HepG2 (cell line): ENCODE measurements around the gene FBXO5. TPM values are rescaled to one million over a fixed set of nuclear protein-coding genes. Genes with fewer than 3 reads are reported as not detected.

Experiments
- ATAC-seq: fragments of 200-7000 bp; cut with Tn5 transposase; 3 replicates; pipeline ENCODE4 v1.9.1; 2020; ENCODE audit warnings: mild to moderate bottlenecking, moderate library complexity
- BruUV-seq: library from RNA; stranded (reverse); fragments of 400-500 nt; replicated peaks from 2 replicates; lab custom pipeline; 2021; lab: Mats Ljungman, UMichigan
- CTCF ChIA-PET: fragments of 300-600 bp; formaldehyde crosslinking; extraction: SDS; loops from one replicate; lab custom pipeline; 2021; ENCODE audit warnings: low total read pairs, inconsistent platforms, low intra/inter-chr PET ratio; lab: Yijun Ruan, JAX
- POLR2A ChIA-PET: fragments of 350-600 bp; sonication (Branson Sonifier 250); formaldehyde crosslinking; loops from one replicate; lab custom pipeline; 2020; ENCODE audit warnings: antibody characterized with exemption, inconsistent platforms; lab: Yijun Ruan, JAX
- DNase-seq: peaks from one replicate; pipeline ENCODE4 v3.0.0-alpha.2; 2015; ENCODE audit warnings: low spot score
- FAIRE-seq: peaks from 3 replicates; lab custom pipeline; 2011; peaks lifted over from hg19 to GRCh38; lab: Jason Lieb, UNC
- H2AFZ ChIP-seq: one replicate; pipeline ENCODE4 v1.6.1; 2011; ENCODE audit warnings: low read length, inconsistent platforms
- H3K27ac ChIP-seq: fragments of 300-600 bp; 3 replicates; pipeline ENCODE4 v1.8.0; 2011; ENCODE audit warnings: mixed run types, mild to moderate bottlenecking, mixed read lengths, low read length, inconsistent platforms; ENCODE audit not compliant: insufficient read depth; ENCODE audit errors: extremely low read length
- H3K27me3 ChIP-seq, 2 experiments: fragments of 200-600 bp in 1 of 2; 2 replicates in 1 of 2; 3 replicates in 1 of 2; pipeline versions ENCODE4 v1.6.0 to v1.8.0; 2011; ENCODE audit warnings: low read length in 2 of 2, mild to moderate bottlenecking in 2 of 2, moderate library complexity in 2 of 2, inconsistent platforms in 1 of 2; ENCODE audit not compliant: insufficient read depth in 2 of 2, control insufficient read depth in 1 of 2
- H3K36me3 ChIP-seq, 2 experiments: fragments of 200-600 bp in 1 of 2; replicated peaks in 1 of 2; 2 replicates in 1 of 2; 3 replicates in 1 of 2; pipeline versions ENCODE4 v1.5.1 to v1.8.0; 2011; ENCODE audit warnings: low read length in 2 of 2, inconsistent platforms in 1 of 2; ENCODE audit not compliant: insufficient read depth in 2 of 2, control insufficient read depth in 1 of 2
- H3K4me1 ChIP-seq: 2 replicates; pipeline ENCODE4 v1.5.1; 2012; ENCODE audit warnings: low read length, inconsistent platforms; ENCODE audit not compliant: insufficient read depth
- H3K4me2 ChIP-seq: 2 replicates; pipeline ENCODE4 v1.6.0; 2011; ENCODE audit warnings: low read depth, low read length, inconsistent platforms
- H3K4me3 ChIP-seq, 3 experiments: fragments of 200-600 bp in 1 of 3; sonication (generic), shearing (Covaris generic) in 1 of 3; replicated peaks in 1 of 3; 2 replicates each; pipeline ENCODE4 v1.5.1; 2011 to 2016; ENCODE audit warnings: low read length in 3 of 3, inconsistent platforms in 2 of 3, low read depth in 2 of 3, mild to moderate bottlenecking in 2 of 3, control low read depth in 1 of 3, mixed read lengths in 1 of 3; ENCODE audit not compliant: insufficient read depth in 1 of 3
- H3K79me2 ChIP-seq: one replicate; pipeline ENCODE4 v1.6.1; 2011; ENCODE audit warnings: low read length, inconsistent platforms; ENCODE audit not compliant: insufficient read depth
- H3K9ac ChIP-seq: 2 replicates; pipeline ENCODE4 v1.6.0; 2011; ENCODE audit warnings: mild to moderate bottlenecking, low read depth, low read length, inconsistent platforms; ENCODE audit not compliant: insufficient read depth
- H3K9me3 ChIP-seq: 2 replicates; pipeline ENCODE4 v1.5.1; 2012; ENCODE audit warnings: mild to moderate bottlenecking, low read length
- H4K20me1 ChIP-seq: 2 replicates; pipeline ENCODE4 v1.6.0; 2011; ENCODE audit warnings: inconsistent platforms, mild to moderate bottlenecking, low read length, moderate library complexity; ENCODE audit not compliant: insufficient read depth
- ARHGAP35 ChIP-seq: sonication (generic); formaldehyde crosslinking; IDR thresholded peaks from 2 replicates; pipeline ENCODE4 v1.9.0; 2022; ENCODE audit warnings: mild to moderate bottlenecking, inconsistent platforms, moderate library complexity, missing genetic modification reagents, borderline replicate concordance
- CEBPB ChIP-seq: IDR thresholded peaks from 2 replicates; pipeline ENCODE4 v1.6.1; 2011; ENCODE audit warnings: low read depth, low read length, improper control_type of control experiment, borderline replicate concordance
- CEBPG ChIP-seq: IDR thresholded peaks from 2 replicates; pipeline ENCODE4 v1.6.1; 2016
- MEIS1 ChIP-seq: sonication (generic); formaldehyde crosslinking; IDR thresholded peaks from 2 replicates; pipeline ENCODE4 v1.9.0; 2021; ENCODE audit warnings: mild to moderate bottlenecking, missing genetic modification reagents, moderate library complexity, borderline replicate concordance
- NCOA2 ChIP-seq: sonication (generic); formaldehyde crosslinking; IDR thresholded peaks from 2 replicates; pipeline ENCODE4 v1.8.0; 2022; ENCODE audit warnings: inconsistent platforms
- ZNF260 ChIP-seq: sonication (generic); formaldehyde crosslinking; IDR thresholded peaks from 2 replicates; pipeline ENCODE4 v1.4.0; 2020; ENCODE audit warnings: missing genetic modification reagents, low read depth, mild to moderate bottlenecking, borderline replicate concordance
- ZNF446 ChIP-seq: sonication (generic); formaldehyde crosslinking; IDR thresholded peaks from 2 replicates; pipeline ENCODE4 v1.5.0; 2020; ENCODE audit warnings: mild to moderate bottlenecking, missing genetic modification reagents
- WGBS: methylation state at CpG from one replicate; pipeline ENCODE4 v1.1.6; 2017; ENCODE audit warnings: low lambda C conversion rate; 5-methylcytosine and 5-hydroxymethylcytosine counted together
- in situ Hi-C: cut with HindIII; loops from 2 replicates; pipeline ENCODE4 v1.10.0; 2017; ENCODE audit warnings: low pct_unique_long_range_greater_than_20kb; ENCODE audit not compliant: extremely low pct_ligation_motif_present
- intact Hi-C: fragments of 100-400 bp; cut with micrococcal nuclease; formaldehyde crosslinking; loops from one replicate; pipeline ENCODE4 v1.10.0; 2022; ENCODE audit not compliant: unreplicated experiment
- polyA plus RNA-seq, 8 experiments: library from polyadenylated mRNA; depleted of rRNA in 3 of 8; stranded (reverse) in 7 of 8; unstranded in 1 of 8; fragments of >200 nt; fragmentation: Illumina TruSeq in 4 of 8; extraction: Trizol in 4 of 8; gene quantifications; 2 replicates each; pipeline versions ENCODE4 v1.2.1 to v1.2.3, GENCODE V29; 2011 to 2016; ENCODE audit warnings: low read depth in 4 of 8, missing spikeins in 1 of 8, mixed read lengths in 1 of 8; ENCODE audit not compliant: insufficient read depth in 1 of 8
- total RNA-seq, 5 experiments: library from RNA; depleted of rRNA; stranded (reverse); fragments of >200 nt; fragmentation: Illumina TruSeq; extraction: Trizol; gene quantifications; 2 replicates each; pipeline ENCODE4 v1.2.3, GENCODE V29; 2016; ENCODE audit warnings: low read depth in 1 of 5
- TF ChIP-seq, protein P1 (sequence below): sonication (generic); formaldehyde crosslinking; IDR thresholded peaks from 2 replicates; pipeline ENCODE4 v1.4.0; 2020; ENCODE audit warnings: missing genetic modification reagents, borderline replicate concordance
- TF ChIP-seq, protein P2 (sequence below): sonication (generic); formaldehyde crosslinking; IDR thresholded peaks from 2 replicates; pipeline ENCODE4 v1.4.0; 2020; ENCODE audit warnings: missing genetic modification reagents

The FBXO5 gene
- total and polyA plus RNA-seq, 2 of the 13 experiments (the other 11 are each of a cell fraction or from before 2014, with no cell fraction given): 15.8 to 41.5 TPM

DNA sequence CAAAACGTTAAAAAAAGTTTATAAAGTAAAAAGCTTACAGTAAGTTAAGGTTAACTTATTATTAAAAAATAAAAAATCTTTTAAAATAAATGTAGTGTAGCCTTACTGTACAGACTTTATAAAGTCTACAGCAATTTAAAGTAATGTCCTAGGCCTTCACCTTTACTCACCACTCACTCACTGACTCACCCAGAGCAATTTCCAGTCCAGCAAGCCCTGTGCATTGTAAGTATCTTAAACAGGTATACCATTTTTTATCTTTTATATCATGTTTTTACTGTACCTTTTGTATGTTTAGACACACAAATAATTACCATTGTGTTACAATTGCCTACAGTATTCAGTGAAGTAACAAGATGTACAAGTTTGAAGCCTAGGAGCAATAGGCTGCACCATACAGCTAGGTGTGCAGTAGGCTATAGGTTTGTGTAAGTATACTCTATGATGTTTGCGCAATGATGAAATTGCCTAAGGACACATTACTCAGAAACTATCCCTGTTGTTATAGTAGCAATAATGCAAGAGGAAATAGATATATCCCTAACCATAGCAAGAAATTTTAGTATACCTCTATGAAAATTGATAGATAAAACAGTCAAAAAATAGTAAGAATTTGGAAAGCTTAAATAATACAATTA lies 39.5 kb downstream of the FBXO5 start:
- Histone ChIP-seq H3K9me3 (no peaks in the 10 kb centered on the region), H3K4me3 (no peak overlapping the region), H3K27me3 (no peaks in the 10 kb centered on the region; a peak in 2 of 5 replicates), H3K4me1 (no peaks in the 10 kb centered on the region), H4K20me1 (no peaks in the 10 kb centered on the region), H2AFZ (no peak overlapping the region), H3K36me3 (no peaks in the 10 kb centered on the region), H3K4me2 (no peak overlapping the region), H3K79me2 (no peaks in the 10 kb centered on the region), H3K27ac (no peak overlapping the region), H3K9ac (no peak overlapping the region)
- ChIA-PET CTCF (no interaction called here), POLR2A (no interaction called here)
- ATAC-seq (no peak), DNase-seq (no peak), FAIRE-seq (no peak)
- no TSS peak for BruUV-seq
- intact Hi-C loops (loop anchor here (10.0 kb wide), 1 partner anchor 459 kb away; no protein-coding TSS in a partner anchor), in situ Hi-C loops (no loop called here)
- TF ChIP-seq ZNF446 (CRISPR knock-in tag) (no peak), CEBPB (peak; percentile 81; the same call in 1 of the 2 replicates), CEBPG (CRISPR knock-in tag) (peak; percentile 41; the same call in 1 of the 2 replicates)
- 46% methylated on average over 2 of the region's 2 CpGs for WGBS

DNA sequence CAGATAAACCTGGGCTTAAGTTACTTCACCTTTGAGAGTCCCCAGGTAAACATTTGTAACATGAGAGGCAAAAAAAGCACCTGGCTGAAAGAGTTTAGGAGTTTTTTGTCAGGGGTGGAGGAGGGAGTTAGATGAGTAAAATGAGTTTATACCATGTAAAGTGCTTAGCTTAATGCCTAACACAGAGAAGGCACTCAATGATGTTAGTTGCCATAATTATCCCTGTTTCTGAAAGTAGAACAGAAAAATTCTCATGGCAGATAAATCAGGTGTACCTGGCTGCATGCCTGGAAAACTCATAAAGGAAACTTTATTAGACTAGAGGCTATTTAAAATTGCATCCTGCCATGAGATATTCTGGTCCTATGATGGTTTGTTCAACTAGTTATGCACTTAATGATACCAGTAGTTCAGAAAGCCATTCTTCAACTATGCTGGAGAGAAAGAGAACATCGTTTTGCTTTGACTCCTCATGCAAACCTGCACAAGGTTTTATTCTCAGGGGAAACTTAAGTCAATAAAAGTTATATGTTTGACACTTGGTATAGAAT lies 40.4 kb downstream of the FBXO5 start:
- H2AFZ ChIP-seq: no peak overlapping the region
- no peak for ATAC-seq
- H4K20me1 ChIP-seq: no peaks in the 10 kb centered on the region
- no peaks in the 10 kb centered on the region for H3K79me2 ChIP-seq
- H3K4me3 ChIP-seq: no peak overlapping the region
- no peak overlapping the region for H3K4me2 ChIP-seq
- CTCF ChIA-PET: no interaction called here
- POLR2A ChIA-PET: no interaction called here
- no peak overlapping the region for H3K9ac ChIP-seq
- FAIRE-seq: no peak
- DNase-seq: no peak
- BruUV-seq: no TSS peak
- in situ Hi-C loops: no loop called here
- H3K4me1 ChIP-seq: no peaks in the 10 kb centered on the region
- H3K27ac ChIP-seq: no peak overlapping the region
- H3K27me3 ChIP-seq: no peaks in the 10 kb centered on the region; a peak in 1 of 5 replicates
- intact Hi-C loops: loop anchor here (10.0 kb wide), 1 partner anchor 458 kb away; no protein-coding TSS in a partner anchor
- no peaks in the 10 kb centered on the region for H3K9me3 ChIP-seq
- H3K36me3 ChIP-seq: no peaks in the 10 kb centered on the region
- WGBS: 0% methylated on average over 1 of the region's 1 CpG
- TF ChIP-seq MEIS1 (no peak), ZNF260 (CRISPR knock-in tag) (no peak), ARHGAP35 (CRISPR knock-in tag) (no peak), NCOA2 (CRISPR knock-in tag) (no peak)
- TF ChIP-seq, protein P1, sequence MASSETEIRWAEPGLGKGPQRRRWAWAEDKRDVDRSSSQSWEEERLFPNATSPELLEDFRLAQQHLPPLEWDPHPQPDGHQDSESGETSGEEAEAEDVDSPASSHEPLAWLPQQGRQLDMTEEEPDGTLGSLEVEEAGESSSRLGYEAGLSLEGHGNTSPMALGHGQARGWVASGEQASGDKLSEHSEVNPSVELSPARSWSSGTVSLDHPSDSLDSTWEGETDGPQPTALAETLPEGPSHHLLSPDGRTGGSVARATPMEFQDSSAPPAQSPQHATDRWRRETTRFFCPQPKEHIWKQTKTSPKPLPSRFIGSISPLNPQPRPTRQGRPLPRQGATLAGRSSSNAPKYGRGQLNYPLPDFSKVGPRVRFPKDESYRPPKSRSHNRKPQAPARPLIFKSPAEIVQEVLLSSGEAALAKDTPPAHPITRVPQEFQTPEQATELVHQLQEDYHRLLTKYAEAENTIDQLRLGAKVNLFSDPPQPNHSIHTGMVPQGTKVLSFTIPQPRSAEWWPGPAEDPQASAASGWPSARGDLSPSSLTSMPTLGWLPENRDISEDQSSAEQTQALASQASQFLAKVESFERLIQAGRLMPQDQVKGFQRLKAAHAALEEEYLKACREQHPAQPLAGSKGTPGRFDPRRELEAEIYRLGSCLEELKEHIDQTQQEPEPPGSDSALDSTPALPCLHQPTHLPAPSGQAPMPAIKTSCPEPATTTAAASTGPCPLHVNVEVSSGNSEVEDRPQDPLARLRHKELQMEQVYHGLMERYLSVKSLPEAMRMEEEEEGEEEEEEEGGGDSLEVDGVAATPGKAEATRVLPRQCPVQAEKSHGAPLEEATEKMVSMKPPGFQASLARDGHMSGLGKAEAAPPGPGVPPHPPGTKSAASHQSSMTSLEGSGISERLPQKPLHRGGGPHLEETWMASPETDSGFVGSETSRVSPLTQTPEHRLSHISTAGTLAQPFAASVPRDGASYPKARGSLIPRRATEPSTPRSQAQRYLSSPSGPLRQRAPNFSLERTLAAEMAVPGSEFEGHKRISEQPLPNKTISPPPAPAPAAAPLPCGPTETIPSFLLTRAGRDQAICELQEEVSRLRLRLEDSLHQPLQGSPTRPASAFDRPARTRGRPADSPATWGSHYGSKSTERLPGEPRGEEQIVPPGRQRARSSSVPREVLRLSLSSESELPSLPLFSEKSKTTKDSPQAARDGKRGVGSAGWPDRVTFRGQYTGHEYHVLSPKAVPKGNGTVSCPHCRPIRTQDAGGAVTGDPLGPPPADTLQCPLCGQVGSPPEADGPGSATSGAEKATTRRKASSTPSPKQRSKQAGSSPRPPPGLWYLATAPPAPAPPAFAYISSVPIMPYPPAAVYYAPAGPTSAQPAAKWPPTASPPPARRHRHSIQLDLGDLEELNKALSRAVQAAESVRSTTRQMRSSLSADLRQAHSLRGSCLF (CRISPR knock-in tag): no peak
- TF ChIP-seq, protein P2, sequence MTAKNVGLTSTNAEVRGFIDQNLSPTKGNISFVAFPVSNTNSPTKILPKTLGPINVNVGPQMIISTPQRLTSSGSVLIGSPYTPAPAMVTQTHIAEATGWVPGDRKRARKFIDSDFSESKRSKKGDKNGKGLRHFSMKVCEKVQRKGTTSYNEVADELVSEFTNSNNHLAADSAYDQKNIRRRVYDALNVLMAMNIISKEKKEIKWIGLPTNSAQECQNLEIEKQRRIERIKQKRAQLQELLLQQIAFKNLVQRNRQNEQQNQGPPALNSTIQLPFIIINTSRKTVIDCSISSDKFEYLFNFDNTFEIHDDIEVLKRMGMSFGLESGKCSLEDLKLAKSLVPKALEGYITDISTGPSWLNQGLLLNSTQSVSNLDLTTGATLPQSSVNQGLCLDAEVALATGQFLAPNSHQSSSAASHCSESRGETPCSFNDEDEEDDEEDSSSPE (CRISPR knock-in tag): no peak
